K562 (cell line): ENCODE data around the gene WDR90. TPM values are rescaled to one million over a fixed set of nuclear protein-coding genes. Genes with fewer than 3 reads are reported as not detected.
A peak's percentile ranks its signal among the peaks of the same experiment; 100 is the strongest.

Experiments
- CEBPG ChIP-seq, 3 experiments: fragments of 200-800 bp in 1 of 3; sonication (Bioruptor generic) in 1 of 3; sonication (generic) in 1 of 3; formaldehyde crosslinking in 1 of 3; IDR thresholded peaks in 2 of 3; conservative IDR thresholded peaks in 1 of 3; 2 replicates each; pipeline versions ENCODE4 v1.6.1 to v1.8.0; 2016 to 2022; ENCODE audit warnings: missing compliant biosample characterization in 2 of 3, missing genetic modification characterization in 2 of 3, mild to moderate bottlenecking in 1 of 3, missing genetic modification reagents in 1 of 3
- COPS2 ChIP-seq: fragments of 450-650 bp; conservative IDR thresholded peaks from 2 replicates; pipeline ENCODE4 v1.6.1; 2016; ENCODE audit warnings: mild to moderate bottlenecking, moderate library complexity
- ETV6 ChIP-seq, 3 experiments: fragments of 150-350 bp in 1 of 3; sonication (generic) in 1 of 3; formaldehyde crosslinking in 1 of 3; IDR thresholded peaks; 2 replicates each; pipeline versions ENCODE4 v1.6.1 to v1.8.0; 2014 to 2022; ENCODE audit warnings: borderline replicate concordance in 2 of 3, low read depth in 2 of 3, antibody characterized with exemption in 1 of 3, low read length in 1 of 3, mild to moderate bottlenecking in 1 of 3, missing genetic modification reagents in 1 of 3
- FOXM1 ChIP-seq, 2 experiments: fragments of 450-650 bp in 1 of 2; sonication (generic) in 1 of 2; formaldehyde crosslinking in 1 of 2; IDR thresholded peaks; 2 replicates each; pipeline versions ENCODE4 v1.6.1 to v1.9.0; 2017 to 2022; ENCODE audit warnings: low read depth in 2 of 2, mild to moderate bottlenecking in 2 of 2, missing genetic modification reagents in 1 of 2, moderate library complexity in 1 of 2
- GTF2E2 ChIP-seq: fragments of 200-800 bp; sonication (Bioruptor generic); IDR thresholded peaks from 2 replicates; pipeline ENCODE4 v1.6.1; 2016; ENCODE audit warnings: missing genetic modification characterization, missing compliant biosample characterization
- HNRNPK ChIP-seq: fragments of 200-400 bp; formaldehyde crosslinking; IDR thresholded peaks from one replicate; pipeline ENCODE4 v1.6.1; 2018; ENCODE audit warnings: mild to moderate bottlenecking, low read depth, low read length; ENCODE audit not compliant: poor library complexity, severe bottlenecking
- LEF1 ChIP-seq: fragments of 450-650 bp; IDR thresholded peaks from 2 replicates; pipeline ENCODE4 v1.6.1; 2016; ENCODE audit warnings: mild to moderate bottlenecking
- MIER1 ChIP-seq: fragments of 450-650 bp; IDR thresholded peaks from 2 replicates; pipeline ENCODE4 v1.6.1; 2016; ENCODE audit warnings: antibody characterized with exemption, mild to moderate bottlenecking, low read depth
- NFE2 ChIP-seq: IDR thresholded peaks from 2 replicates; pipeline ENCODE4 v1.6.1; 2014; ENCODE audit warnings: antibody characterized with exemption, low read depth
- SAP30 ChIP-seq: fragments of 200-600 bp; sonication (generic); IDR thresholded peaks from 2 replicates; pipeline ENCODE4 v1.6.1; 2012; ENCODE audit warnings: borderline replicate concordance, low read depth, mild to moderate bottlenecking, moderate library complexity, low read length, control low read depth, inconsistent platforms; ENCODE audit not compliant: insufficient read depth, poor library complexity, severe bottlenecking
- SLC30A9 ChIP-seq: fragments of 250-450 bp; sonication (Bioruptor Pico); IDR thresholded peaks from 2 replicates; pipeline ENCODE4 v1.8.0; 2022; ENCODE audit warnings: mild to moderate bottlenecking, moderate library complexity
- SRSF1 ChIP-seq: fragments of 200-400 bp; formaldehyde crosslinking; IDR thresholded peaks from 2 replicates; pipeline ENCODE4 v1.6.1; 2017; ENCODE audit warnings: mild to moderate bottlenecking, low read depth, low read length, moderate library complexity
- STAT5A ChIP-seq: IDR thresholded peaks from 2 replicates; pipeline ENCODE4 v1.6.1; 2012; ENCODE audit warnings: low read length, inconsistent platforms, borderline replicate concordance
- ZNF133 ChIP-seq: fragments of 250-450 bp; sonication (Bioruptor Pico); IDR thresholded peaks from 2 replicates; pipeline ENCODE4 v1.4.0; 2020; ENCODE audit warnings: mild to moderate bottlenecking
- polyA plus RNA-seq, 8 experiments: library from polyadenylated mRNA; depleted of rRNA in 4 of 8; stranded (reverse) in 5 of 8; unstranded in 3 of 8; fragments of >200 nt; fragmentation: Nextera tagmentation in 2 of 8; fragmentation: Illumina TruSeq in 1 of 8; extraction: Ambion mirVana in 2 of 8; extraction: Trizol in 1 of 8; gene quantifications; 2 replicates each; pipeline versions ENCODE4 v1.2.1 to v1.2.3, GENCODE V29; 2011 to 2014; ENCODE audit warnings: inconsistent platforms in 1 of 8, missing spikeins in 1 of 8
- total RNA-seq, 7 experiments: library from RNA; depleted of rRNA in 6 of 7; stranded (reverse); fragments of >200 nt in 6 of 7; fragmentation: Illumina TruSeq in 2 of 7; extraction: Trizol in 2 of 7; gene quantifications; 2 replicates each; pipeline versions ENCODE4 v1.2.1 to v1.2.3, GENCODE V29; 2011 to 2021; ENCODE audit warnings: low replicate concordance in 1 of 7
- TF ChIP-seq, protein P1 (sequence below): fragments of 450-650 bp; formaldehyde crosslinking; IDR thresholded peaks from 2 replicates; pipeline ENCODE4 v1.4.0; 2020; ENCODE audit warnings: mild to moderate bottlenecking, moderate library complexity
- TF ChIP-seq, protein P2 (sequence below): fragments of 250-450 bp; sonication (Bioruptor Pico); IDR thresholded peaks from 2 replicates; pipeline ENCODE4 v1.5.0; 2021
- TF ChIP-seq, protein P3 (sequence below), 2 experiments: fragments of 200-800 bp in 1 of 2; sonication (Bioruptor generic) in 1 of 2; sonication (generic) in 1 of 2; formaldehyde crosslinking in 1 of 2; IDR thresholded peaks in 1 of 2; conservative IDR thresholded peaks in 1 of 2; 2 replicates each; pipeline versions ENCODE4 v1.5.0 to v1.6.1; 2016 to 2020; ENCODE audit warnings: missing compliant biosample characterization in 1 of 2, missing genetic modification characterization in 1 of 2, missing genetic modification reagents in 1 of 2
- TF ChIP-seq, protein P4 (sequence below): fragments of 250-450 bp; sonication (Bioruptor Pico); IDR thresholded peaks from 2 replicates; pipeline ENCODE4 v1.4.0; 2020; ENCODE audit warnings: borderline replicate concordance

WDR90 gene
- total and polyA plus RNA-seq, 9 of the 15 experiments (the other 6 are each of a cell fraction or from before 2014, with no cell fraction given), result 0.44 to 12.6 (median 3.3) TPM

DNA sequence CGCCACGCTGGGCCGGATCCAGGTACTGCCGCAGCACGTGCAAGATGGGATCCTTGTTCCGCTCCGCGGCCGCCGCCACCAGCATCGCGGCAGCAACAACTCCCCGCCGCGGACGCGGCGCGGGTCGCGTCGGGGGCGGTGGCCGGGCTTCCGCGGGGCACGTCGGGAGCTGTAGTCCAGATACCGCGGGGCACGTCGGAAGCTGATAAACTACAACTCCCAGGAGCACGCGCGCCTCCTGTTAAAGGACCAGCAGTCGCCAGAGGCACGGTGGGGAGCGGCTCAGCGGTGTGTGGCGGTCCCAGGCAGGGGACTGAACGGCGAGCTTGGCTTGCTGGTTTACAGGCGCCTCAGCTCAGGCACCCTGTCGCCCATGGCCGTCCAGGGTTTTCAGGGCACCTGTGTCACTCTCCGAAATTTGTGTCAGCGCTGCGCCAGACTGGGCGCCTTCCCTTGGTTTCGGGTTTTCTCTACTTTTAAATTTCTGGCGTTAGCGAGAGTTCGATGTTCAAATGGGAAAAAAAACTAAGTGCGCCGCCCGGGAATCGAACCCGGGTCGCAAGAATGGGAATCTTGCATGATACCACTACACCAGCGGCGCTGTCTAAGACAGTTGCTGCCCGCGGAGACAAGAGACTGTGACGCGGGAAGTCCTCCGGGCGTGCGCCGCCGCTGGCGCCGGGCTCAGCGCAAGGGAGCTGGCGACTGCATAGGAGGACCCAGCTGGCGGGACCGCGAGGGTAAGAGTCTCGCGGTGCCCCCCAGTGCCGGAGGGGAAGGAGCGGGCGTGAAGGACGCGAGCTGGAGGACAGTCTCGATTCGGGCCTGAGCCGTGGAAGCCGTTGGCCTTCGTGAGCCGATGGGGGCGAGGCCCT lies 12.7 kb upstream of the WDR90 start, which contains the start of gene METTL26 (continued):
- TF ChIP-seq, protein P1, sequence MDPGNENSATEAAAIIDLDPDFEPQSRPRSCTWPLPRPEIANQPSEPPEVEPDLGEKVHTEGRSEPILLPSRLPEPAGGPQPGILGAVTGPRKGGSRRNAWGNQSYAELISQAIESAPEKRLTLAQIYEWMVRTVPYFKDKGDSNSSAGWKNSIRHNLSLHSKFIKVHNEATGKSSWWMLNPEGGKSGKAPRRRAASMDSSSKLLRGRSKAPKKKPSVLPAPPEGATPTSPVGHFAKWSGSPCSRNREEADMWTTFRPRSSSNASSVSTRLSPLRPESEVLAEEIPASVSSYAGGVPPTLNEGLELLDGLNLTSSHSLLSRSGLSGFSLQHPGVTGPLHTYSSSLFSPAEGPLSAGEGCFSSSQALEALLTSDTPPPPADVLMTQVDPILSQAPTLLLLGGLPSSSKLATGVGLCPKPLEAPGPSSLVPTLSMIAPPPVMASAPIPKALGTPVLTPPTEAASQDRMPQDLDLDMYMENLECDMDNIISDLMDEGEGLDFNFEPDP (CRISPR knock-in tag), result no peak
- TF ChIP-seq ZNF133 (CRISPR knock-in tag) (no peak), HNRNPK (no peak), MIER1 (no peak), COPS2 (no peak), SRSF1 (no peak), STAT5A (no peak), GTF2E2 (tag) (peak; percentile 28; the same call in 1 of the 2 replicates), ETV6 (IDR thresholded peaks at IDR 0.05; ENCODE audit: borderline replicate concordance in 1 of 2, low read depth in 2 of 2, low read length in 1 of 2) (no peak; a peak in 1 of 4 replicates), ETV6 (CRISPR knock-in tag; IDR thresholded peaks at IDR 0.05; ENCODE audit: borderline replicate concordance) (no peak), CEBPG (CRISPR knock-in tag; IDR thresholded peaks at IDR 0.05) (no peak; the same call in 1 of the 2 replicates), CEBPG (tag; conservative IDR thresholded peaks at IDR 0.05 in 1 of 2, IDR thresholded peaks at IDR 0.05 in 1 of 2) (no peak), SAP30 (peak; percentile 77), LEF1 (no peak), NFE2 (no peak), FOXM1 (IDR thresholded peaks at IDR 0.05; ENCODE audit: low read depth) (peak; percentile 82), FOXM1 (CRISPR knock-in tag; IDR thresholded peaks at IDR 0.05; ENCODE audit: low read depth) (no peak), SLC30A9 (CRISPR knock-in tag) (no peak)
- TF ChIP-seq, protein P2, sequence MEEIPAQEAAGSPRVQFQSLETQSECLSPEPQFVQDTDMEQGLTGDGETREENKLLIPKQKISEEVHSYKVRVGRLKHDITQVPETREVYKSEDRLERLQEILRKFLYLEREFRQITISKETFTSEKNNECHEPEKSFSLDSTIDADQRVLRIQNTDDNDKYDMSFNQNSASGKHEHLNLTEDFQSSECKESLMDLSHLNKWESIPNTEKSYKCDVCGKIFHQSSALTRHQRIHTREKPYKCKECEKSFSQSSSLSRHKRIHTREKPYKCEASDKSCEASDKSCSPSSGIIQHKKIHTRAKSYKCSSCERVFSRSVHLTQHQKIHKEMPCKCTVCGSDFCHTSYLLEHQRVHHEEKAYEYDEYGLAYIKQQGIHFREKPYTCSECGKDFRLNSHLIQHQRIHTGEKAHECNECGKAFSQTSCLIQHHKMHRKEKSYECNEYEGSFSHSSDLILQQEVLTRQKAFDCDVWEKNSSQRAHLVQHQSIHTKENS (CRISPR knock-in tag), result no peak
- TF ChIP-seq, protein P3, sequence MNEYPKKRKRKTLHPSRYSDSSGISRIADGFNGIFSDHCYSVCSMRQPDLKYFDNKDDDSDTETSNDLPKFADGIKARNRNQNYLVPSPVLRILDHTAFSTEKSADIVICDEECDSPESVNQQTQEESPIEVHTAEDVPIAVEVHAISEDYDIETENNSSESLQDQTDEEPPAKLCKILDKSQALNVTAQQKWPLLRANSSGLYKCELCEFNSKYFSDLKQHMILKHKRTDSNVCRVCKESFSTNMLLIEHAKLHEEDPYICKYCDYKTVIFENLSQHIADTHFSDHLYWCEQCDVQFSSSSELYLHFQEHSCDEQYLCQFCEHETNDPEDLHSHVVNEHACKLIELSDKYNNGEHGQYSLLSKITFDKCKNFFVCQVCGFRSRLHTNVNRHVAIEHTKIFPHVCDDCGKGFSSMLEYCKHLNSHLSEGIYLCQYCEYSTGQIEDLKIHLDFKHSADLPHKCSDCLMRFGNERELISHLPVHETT (CRISPR knock-in tag; conservative IDR thresholded peaks at IDR 0.05 in 1 of 2, IDR thresholded peaks at IDR 0.05 in 1 of 2), result peak in 1 of 2 experiments; percentile 95; a peak in 2 of 4 replicates
- TF ChIP-seq, protein P4, sequence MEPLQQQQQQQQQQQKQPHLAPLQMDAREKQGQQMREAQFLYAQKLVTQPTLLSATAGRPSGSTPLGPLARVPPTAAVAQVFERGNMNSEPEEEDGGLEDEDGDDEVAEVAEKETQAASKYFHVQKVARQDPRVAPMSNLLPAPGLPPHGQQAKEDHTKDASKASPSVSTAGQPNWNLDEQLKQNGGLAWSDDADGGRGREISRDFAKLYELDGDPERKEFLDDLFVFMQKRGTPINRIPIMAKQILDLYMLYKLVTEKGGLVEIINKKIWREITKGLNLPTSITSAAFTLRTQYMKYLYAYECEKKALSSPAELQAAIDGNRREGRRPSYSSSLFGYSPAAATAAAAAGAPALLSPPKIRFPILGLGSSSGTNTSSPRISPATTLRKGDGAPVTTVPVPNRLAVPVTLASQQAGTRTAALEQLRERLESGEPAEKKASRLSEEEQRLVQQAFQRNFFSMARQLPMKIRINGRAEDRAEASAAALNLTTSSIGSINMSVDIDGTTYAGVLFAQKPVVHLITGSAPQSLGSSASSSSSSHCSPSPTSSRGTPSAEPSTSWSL (CRISPR knock-in tag), result no peak
